Measurements from ENCODE around the gene OR8S1.
"Not testable (repeated sequence)": the region's sequence is repeated elsewhere in the genome, so short reads cannot be mapped to it uniquely, and the experiment has no call there.

- not testable (repeated sequence) for TF ChIP-seq ARNTL (CRISPR knock-in tag; IDR thresholded peaks at IDR 0.05; ENCODE audit: borderline replicate concordance, low read depth)
- TF ChIP-seq, protein P1, sequence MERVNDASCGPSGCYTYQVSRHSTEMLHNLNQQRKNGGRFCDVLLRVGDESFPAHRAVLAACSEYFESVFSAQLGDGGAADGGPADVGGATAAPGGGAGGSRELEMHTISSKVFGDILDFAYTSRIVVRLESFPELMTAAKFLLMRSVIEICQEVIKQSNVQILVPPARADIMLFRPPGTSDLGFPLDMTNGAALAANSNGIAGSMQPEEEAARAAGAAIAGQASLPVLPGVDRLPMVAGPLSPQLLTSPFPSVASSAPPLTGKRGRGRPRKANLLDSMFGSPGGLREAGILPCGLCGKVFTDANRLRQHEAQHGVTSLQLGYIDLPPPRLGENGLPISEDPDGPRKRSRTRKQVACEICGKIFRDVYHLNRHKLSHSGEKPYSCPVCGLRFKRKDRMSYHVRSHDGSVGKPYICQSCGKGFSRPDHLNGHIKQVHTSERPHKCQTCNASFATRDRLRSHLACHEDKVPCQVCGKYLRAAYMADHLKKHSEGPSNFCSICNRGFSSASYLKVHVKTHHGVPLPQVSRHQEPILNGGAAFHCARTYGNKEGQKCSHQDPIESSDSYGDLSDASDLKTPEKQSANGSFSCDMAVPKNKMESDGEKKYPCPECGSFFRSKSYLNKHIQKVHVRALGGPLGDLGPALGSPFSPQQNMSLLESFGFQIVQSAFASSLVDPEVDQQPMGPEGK (CRISPR knock-in tag; IDR thresholded peaks at IDR 0.05; ENCODE audit: borderline replicate concordance): not testable (repeated sequence)
Measured at GRCh38 chr12:48506836-48507235, 18.6 kb upstream of the OR8S1 start.

Data from SK-N-SH treated with all-trans-retinoic acid at 6 μM for 48 hours (cell line).